GM18499 (cell line): ENCODE measurements around the gene NUDT4.
A peak's percentile ranks its signal among the peaks of the same experiment; 100 is the strongest.

ENCODE experiments used
- ATAC-seq: cut with Tn5 transposase; IDR thresholded peaks from one replicate; pipeline ENCODE4 v1.9.1; 2021; ENCODE audit warnings: moderate number of reproducible peaks; ENCODE audit not compliant: insufficient read depth, unreplicated experiment

Gene NUDT4

DNA sequence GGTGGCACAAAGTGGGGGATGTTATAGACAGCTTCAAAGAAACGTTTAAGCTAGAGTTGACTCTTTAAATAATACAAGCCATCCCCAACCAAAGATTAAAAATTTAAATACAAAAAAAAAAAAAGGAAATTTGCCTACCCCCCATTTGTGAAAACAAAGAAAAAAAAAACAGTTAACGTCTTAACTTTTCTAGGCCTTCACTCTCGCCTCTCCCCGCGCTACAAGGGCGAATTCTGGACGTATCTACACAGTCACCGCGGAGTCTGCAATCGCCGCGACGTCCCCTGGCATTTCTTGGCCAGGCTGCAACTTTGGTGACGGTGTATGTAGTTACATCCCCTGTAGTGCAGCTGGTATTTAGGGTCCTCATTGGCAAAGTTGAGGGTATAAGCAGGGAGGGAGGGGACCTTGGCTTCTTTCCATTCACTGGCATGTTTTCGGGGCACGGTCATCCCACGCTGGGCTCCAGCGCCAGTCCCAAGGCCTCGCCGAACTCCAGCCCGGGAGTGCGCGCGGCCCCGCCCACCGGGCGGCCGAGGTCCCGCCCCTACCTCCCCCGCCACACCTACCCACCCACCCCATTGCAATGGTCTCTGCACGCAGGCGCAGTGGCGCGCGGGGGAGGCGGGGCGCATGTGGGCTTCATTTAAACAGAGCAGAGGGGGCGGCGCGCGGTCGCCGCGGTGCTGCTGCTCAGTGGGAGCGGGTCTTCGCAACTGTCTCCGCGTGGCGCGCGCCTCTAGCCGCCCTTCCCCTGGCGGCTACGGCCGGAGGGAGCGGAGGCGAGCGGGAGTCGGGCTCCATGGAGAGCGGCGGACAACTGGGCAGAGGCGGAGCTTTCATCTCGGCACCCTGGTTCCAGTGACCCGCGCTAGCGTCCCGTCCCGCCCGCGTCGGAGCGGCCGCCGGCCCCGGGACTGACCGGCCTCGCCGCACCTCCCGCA is at the start of gene NUDT4:
Gene NUDT4 (plus strand): TSS at position 674 of the 944 bp plus-strand sequence. CDS start 398 bp downstream, outside the sequence.
- ATAC-seq = peak; percentile 34

DNA sequence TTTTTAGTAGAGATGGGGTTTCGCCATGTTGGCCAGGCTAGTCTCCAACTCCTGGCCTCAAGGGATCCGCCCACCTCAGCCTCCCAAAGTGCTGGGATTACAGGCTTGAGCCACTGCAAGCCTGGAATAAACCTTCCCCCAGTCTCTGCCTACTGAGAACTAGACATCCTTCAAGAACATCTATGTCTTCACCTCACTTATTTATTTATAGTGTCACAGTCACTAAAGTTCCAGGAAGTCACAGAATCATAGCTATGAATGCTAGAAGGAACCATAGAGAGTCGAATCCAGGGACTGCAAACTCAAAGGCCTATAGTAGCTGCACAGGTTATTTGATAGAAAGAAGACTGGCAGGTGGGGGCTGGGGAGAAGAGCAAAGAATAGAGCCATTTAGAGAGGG is 44.7 kb upstream of the NUDT4 start:
- ATAC-seq = no peak

DNA sequence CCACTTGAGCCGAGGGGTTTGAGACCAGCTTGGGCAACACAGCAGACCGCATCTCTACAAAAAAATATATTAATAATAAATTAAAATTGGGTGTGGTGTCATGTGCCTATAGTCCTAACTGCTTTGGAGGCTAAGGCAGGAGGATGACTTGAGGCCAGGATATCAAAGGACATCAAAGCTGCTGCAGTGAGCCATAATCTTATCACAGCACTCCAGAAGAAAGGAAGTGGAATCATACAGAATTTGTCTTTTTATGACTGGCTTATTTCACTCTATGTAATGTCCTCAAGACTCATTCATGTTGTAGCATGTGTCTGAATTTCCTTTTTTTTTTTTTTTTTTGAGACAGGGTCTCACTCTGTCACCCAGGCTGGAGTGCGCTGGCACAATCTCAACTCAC is 43.9 kb upstream of the NUDT4 start:
- no peak for ATAC-seq

DNA sequence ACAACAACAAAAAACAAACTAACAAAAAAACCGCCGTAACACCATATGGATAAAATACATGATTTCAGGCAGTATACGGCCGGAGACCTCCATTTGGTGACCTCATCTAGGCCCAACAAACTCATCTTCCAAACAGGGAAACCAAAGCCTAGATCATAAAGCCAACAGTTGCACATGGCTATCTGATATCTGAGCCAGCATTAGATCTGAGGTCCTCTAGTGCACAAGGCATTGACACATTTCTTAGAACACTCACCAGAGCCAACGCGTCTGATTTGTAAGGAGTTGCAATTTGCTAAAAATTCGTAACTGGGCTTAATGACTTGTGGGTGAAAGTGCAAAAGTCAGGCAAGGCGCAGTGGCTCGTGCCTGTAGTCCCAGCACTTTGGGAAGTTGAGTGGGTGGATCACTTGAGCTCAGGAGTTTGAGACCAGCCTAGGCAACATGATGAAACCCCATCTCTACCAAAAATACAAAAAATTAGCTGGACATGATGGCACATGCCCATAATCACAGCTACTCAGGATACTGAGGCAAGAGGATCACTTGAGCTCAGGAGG is 42.0 kb upstream of the NUDT4 start:
- no peak for ATAC-seq

DNA sequence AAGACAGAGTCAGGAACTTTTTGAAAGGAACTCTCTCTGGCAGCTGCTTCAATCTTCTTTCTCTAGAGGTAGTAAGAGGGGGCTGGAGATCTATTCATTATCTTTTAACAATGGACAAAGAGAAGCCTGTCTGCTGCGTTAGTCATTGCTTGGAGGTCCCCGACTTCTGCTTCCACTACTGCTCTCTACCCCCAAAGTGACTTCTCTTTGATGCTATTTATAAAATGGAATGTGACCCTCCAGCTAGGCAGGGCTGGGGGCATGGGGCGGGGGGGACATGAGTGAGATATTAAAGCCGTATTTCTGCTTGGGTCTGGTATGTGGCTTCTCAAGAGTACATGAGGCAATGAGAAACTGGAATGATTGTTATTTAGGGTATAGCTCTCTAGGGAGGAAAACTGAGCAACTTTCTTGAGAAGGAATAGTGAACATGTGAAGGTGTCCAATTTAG is 41.4 kb upstream of the NUDT4 start:
- no peak for ATAC-seq

DNA sequence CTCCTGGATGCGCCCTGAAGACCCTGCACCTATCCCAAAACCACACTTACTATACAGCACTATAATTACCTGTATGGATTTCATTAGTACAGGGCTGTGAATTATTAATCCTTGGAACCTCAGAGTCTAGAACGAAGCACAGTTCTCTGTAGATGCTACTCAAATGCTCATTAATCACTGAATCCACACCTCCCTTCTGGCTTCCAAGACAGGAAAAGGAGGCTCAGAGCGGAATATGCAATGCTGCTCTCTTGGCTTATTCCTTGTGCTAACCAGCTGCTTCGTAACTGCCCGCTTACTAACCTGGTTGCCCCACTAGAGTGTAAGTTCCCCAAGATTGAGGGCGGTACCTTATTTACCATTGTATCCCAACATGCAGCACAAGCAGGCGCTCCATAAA is 39.1 kb upstream of the NUDT4 start:
- no peak for ATAC-seq

DNA sequence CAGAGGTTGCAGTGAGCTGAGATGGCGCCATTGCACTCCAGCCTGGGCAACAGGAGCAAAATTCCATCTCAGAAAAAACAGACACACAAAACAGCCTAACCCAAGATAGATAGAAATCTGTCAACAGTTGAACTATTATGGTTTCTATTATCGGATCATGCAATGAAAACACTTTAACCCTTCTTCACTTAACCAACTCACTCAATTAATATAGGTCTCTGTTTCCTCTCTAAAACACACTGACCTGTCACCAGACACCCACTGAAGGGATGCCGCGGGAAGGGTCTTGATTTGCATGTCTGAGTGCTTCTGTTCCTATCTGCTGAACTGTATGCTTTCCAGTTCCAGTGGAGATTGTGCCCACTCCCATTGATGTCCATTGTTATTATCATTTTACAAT is 38.0 kb upstream of the NUDT4 start:
- ATAC-seq = no peak

DNA sequence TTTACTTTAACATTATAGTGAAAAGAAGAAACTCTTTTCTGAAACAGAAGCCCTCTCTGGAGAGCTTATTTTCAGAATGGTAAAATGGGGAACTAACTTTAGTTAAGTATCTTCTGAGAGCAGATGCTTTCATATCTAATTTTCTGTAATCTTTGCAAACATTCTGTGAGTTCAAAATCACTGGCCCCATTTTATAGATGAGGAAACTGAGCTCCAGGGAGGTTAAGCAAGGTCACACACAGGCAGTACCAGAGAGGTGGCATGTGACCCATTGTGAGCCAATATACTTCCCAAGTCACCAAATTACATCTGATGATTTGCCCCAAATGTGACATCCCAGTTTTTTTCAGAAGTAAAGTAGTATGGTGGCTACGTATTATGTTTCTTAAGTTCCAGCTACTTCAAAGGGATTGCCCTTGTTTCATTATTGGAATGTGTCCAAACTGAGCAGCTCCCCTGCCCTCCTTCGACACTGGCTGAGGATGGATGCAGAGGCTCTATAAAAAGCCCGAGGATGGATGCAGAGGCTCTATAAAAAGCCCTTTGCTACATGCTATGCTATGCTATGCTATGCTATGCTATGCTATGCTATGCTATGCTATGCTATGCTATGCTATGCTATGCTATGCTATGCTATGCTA is 36.2 kb upstream of the NUDT4 start:
- no peak for ATAC-seq

DNA sequence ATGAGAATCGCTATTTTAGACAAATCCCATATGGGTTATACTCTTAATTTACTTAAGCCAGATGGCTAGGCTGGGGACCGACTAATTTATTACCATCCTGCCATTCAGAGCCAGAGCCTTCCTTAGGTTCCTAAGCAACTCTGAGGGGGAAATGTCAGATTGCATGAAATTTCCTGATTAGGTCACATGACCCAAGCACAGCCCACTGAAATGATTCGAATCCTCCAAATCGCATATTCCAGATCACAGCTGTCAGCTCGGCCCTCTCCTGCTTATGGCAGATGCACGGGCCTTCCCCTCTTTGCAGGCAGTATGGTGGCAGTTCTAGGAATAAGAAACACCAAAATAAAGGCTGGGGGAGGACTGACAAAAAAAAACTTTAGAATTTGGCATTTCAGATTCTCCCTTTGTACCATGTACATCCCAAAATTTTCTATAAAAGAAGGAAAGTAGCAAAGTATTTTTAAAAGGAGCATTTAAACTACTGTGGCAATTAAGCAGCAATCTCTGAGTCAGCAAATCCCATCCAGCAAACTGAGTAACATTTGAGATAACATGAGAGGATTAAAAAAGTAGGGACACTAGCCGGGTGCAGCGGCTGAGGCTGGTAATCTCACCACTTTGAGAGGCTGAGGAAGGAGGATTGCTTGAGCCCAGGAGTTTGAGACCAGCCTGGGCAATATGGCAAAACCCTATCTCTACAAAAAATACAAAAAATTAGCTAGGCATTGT is 30.5 kb upstream of the NUDT4 start:
- no peak for ATAC-seq

DNA sequence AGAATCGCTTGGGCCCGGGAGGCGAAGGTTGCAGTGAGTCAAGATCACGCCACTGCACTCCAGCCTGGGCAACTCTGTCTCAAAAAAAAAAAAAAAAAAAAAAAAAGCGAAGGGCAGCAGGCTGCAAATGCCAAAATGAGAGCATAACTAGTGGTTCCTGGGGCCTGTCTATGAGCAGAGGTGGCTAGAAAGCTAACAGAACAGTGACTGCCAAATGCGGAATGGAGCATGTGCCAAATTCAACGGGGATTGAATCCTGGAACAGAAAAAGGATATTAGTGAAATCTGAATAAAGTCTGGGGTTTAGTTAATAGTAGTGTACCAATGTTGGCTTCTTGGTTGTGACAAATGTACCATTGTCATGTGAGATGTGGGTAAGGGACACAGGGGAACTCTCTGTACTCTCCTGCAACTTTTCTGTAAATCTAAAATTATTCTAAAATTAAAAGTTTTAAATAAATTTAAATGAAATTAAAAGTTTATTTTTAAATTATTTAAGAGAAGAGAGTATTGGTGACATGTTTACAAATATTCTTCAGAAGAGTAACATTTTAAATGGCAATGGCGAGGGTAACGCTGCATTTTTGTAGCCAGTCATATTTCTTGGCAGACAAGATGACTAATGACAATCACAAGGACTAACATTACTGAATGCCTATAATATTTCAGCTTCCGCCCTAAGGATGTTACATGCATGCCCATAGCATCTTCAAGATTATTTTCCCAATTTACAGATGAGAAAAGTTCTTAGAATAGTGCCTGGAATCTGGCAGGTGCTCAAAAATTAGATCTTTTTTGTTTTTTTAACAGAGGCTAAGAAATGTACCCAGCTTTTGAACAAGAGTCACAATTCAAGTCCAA is 28.9 kb upstream of the NUDT4 start:
- no peak for ATAC-seq

DNA sequence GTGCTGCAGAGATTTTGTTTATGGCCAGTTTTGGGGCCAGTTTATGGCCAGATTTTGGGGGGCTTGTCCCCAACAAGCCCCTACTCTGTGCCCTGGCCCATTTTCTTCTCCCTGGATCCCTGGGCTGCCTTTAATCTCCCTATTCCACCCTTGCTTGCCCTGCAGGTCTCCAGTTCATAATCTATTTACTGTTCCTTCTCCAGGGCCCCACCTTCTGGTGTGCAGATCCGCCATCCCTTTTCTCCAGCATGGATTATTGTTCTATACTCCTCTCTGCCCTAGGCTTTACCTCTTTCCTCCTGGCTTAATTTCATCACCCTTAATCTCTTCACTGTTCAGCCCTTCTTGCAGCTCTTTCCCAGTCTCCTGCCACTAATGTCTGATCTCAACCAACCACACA is 26.0 kb upstream of the NUDT4 start:
- no peak for ATAC-seq

DNA sequence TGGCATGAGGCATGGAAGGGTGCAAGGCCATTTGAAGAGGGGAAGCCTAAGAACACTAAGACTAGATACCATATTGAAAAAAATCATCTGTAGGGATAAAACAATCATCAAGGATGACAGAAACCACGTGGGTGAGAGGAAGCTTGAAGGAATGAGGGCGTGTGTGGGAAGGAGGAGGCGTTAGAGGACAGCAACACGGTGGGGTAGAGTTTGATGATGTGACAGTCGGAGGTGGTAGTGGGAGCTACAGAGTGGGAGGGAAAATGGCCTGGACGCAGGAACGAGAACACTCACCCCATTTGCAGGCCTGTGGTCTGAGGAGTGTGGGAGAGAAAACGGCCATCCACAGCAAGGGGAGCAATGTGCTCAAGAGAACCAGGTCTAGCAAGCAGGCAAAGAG is 25.4 kb upstream of the NUDT4 start:
- ATAC-seq = no peak

DNA sequence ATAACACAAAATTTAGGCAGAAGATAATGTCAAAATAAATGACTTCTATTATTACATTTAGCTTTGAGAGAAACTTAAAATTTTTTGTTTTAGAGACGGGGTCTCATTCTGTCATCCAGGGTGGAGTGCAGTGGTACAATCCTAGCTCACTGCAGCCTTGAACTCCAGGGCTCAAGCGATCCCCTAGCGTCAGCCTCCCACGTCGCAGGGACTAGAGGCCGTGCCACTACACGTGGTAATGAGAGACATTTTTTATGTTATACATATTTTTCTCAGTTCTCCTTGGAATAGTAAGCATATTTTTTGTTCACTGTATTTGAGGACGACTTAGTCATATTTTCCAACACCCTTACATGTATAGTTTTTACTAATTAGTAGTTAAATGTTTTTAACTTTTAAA is 21.5 kb upstream of the NUDT4 start:
- ATAC-seq = no peak

DNA sequence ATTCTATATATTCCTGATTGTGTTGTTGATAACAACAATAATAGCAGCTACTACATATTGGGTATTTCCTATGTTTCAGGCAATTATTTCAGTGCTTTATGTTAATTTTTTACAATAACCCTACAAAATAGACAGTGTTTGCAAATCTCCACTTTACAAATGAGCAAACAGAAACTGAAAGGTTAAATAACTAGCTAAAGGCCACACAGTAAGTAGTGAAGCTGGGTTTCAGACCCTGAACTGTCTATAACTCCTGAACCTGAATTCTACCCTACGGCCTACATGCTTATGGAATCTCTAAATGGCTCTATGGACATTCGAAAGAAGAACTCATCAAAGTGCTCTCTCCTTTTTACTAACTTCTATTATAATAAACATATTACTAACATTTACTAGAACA is 19.7 kb upstream of the NUDT4 start:
- no peak for ATAC-seq

DNA sequence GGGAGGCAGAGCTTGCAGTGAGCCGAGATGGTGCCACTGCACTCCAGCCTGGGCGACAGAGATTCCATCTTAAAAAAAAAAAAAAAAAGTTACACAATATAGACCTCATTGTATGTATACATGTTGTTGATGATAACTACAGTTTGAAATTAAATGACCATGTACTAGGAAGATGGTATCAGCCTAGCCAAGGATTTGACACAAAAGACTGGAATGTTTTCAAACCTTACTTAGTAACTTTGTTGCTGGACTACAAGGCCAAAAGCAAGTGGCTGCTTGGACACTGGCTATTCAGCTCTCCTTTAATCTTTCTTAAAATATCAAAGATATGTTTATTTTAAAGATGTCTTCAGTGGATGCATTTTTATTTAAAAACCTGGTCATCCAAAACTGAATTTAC is 18.9 kb upstream of the NUDT4 start:
- no peak for ATAC-seq

DNA sequence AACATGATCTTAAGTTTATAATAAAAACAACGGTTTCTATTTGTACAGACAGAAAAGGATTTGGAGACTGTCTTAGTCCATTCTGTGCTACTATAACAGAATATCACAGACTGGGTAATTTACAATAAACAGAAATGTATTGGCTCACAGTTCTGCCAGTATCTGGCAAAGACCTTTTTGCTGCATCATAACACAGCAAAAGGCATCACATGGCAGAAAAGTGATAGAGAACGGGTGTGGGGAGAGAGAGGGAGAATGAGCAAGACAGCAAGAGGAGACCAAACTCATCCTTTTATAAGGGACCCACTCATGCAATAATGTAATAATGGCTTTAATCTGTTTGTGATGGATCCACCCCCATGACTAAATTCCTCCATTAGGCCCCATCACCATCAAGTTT is 17.0 kb upstream of the NUDT4 start:
- ATAC-seq = no peak

DNA sequence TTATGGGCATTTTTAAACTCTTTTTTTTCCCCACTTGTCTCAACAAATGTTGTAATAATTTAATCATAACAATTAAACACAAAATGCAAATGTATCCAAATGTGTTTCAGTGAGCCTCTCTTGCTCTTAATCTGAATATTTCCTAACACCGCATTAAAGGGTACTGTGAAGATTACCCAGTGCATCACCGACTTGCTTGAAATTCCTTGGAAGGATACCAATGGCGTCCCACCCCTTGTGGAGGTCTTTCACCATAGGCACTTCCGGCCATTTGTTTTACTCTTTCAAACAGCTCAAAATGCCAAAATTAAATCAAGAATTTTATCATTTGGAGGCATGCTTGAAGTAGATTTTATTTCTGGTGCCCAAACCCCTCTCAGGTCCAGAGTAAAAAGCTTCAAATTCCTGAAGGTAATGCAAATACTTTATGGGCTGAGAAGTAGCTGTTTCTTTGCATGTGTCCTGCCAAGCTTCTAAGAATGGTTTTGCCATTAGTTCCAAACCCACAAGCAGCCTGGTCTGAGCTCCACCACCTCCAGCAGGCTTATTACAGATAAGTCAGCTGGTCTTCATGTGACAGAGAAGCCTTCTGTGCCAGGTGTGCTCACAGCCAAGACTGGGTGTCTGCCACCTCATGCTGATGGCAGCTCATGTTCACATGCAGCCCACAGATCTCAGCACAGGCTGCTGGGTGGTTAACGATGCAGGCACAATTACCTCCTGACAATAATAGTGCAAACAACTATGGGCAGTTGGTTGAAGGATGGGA is 16.4 kb upstream of the NUDT4 start:
- ATAC-seq = no peak

DNA sequence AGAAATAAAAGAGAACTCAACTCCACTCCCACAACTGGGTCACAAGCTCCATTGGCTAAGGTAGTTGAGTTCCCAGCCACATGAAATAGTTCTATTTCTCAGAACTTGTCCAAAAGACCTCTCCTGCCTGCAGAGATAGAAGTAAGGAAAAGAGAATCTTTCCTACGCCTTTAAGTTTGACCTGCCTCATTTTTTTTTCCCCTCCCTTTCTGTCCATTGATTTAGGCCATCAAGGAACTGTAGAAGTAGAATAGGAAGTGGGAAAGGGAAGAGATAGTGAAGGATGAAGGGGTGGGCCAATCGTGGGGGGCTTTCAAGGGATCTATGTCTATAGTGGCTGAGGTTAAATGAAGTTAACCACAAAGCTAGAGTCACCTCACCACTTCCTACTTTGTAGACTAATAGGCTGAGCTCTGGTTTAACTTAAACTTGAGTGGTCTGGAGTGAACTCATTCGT is 13.9 kb upstream of the NUDT4 start:
- ATAC-seq = no peak
